CD4-positive, alpha-beta T cell (primary cell): ENCODE data around the gene LAMA2. TPM values are rescaled to one million over a fixed set of nuclear protein-coding genes. Genes with fewer than 3 reads are reported as not detected.

Experiments used
- ATAC-seq: fragments of 200-7000 bp; cut with Tn5 transposase; one replicate; pipeline ENCODE4 v1.10.0; 2022; ENCODE audit warnings: mild to moderate bottlenecking; ENCODE audit not compliant: poor library complexity
- CTCF ChIA-PET: fragments of 350-600 bp; sonication (Branson Sonifier 250); formaldehyde crosslinking; loops from one replicate; lab custom pipeline; 2021; ENCODE audit warnings: antibody characterized with exemption, inconsistent platforms; lab: Charles Lee
- POLR2A ChIA-PET: fragments of 350-600 bp; sonication (Branson Sonifier 250); formaldehyde crosslinking; loops from one replicate; lab custom pipeline; 2021; ENCODE audit warnings: antibody characterized with exemption, inconsistent platforms; lab: Charles Lee
- DNase-seq, 14 experiments: peaks; one replicate each; pipeline ENCODE4 v3.0.0-alpha.2; 2013 to 2020; ENCODE audit warnings: mixed read lengths in 2 of 14
- H3K27ac ChIP-seq, 2 donors: one replicate each; pipeline versions ENCODE4 v1.5.1 to v1.7.0; 2013; ENCODE audit warnings: low read length in 2 of 2, low read depth in 1 of 2, mild to moderate bottlenecking in 1 of 2
- H3K27me3 ChIP-seq, 2 experiments: 1 replicate in 1 of 2; 2 replicates in 1 of 2; pipeline versions ENCODE4 v1.6.1 to v1.7.0; 2013; ENCODE audit warnings: low read length in 2 of 2, control low read depth in 1 of 2, mild to moderate bottlenecking in 1 of 2, moderate library complexity in 1 of 2; ENCODE audit not compliant: insufficient read depth in 2 of 2, control insufficient read depth in 1 of 2
- H3K36me3 ChIP-seq: one replicate; pipeline ENCODE4 v1.6.1; 2013; ENCODE audit warnings: low read length, control low read depth; ENCODE audit not compliant: insufficient read depth
- H3K4me1 ChIP-seq: one replicate; pipeline ENCODE4 v1.6.1; 2013; ENCODE audit warnings: low read length, control low read depth; ENCODE audit not compliant: insufficient read depth
- H3K4me3 ChIP-seq: one replicate; pipeline ENCODE4 v1.5.1; 2013; ENCODE audit warnings: mild to moderate bottlenecking, low read length, moderate library complexity
- H3K9me3 ChIP-seq, 2 experiments: 1 replicate in 1 of 2; 2 replicates in 1 of 2; pipeline versions ENCODE4 v1.6.1 to v1.7.0; 2013; ENCODE audit warnings: low read length in 2 of 2, mild to moderate bottlenecking in 2 of 2, control low read depth in 1 of 2, moderate library complexity in 1 of 2; ENCODE audit not compliant: control insufficient read depth in 1 of 2, insufficient read depth in 1 of 2
- H3K27ac Mint-ChIP-seq: one replicate; pipeline ENCODE4 v1.8.0; 2020; ENCODE audit warnings: mixed read lengths
- H3K27me3 Mint-ChIP-seq: one replicate; pipeline ENCODE4 v1.8.0; 2021; ENCODE audit warnings: mixed read lengths
- H3K36me3 Mint-ChIP-seq: one replicate; pipeline ENCODE4 v1.8.0; 2021; ENCODE audit warnings: low read depth, mixed read lengths
- H3K4me1 Mint-ChIP-seq: one replicate; pipeline ENCODE4 v1.8.0; 2021; ENCODE audit warnings: low read depth, mixed read lengths
- H3K4me3 Mint-ChIP-seq: one replicate; pipeline ENCODE4 v1.8.0; 2020; ENCODE audit warnings: mild to moderate bottlenecking, mixed read lengths
- H3K9me3 Mint-ChIP-seq: one replicate; pipeline ENCODE4 v1.8.0; 2020; ENCODE audit warnings: mixed read lengths
- CTCF ChIP-seq: fragments of 200-600 bp; IDR thresholded peaks from one replicate; pipeline ENCODE4 v1.8.0; 2022; ENCODE audit warnings: antibody characterized with exemption, mild to moderate bottlenecking
- intact Hi-C, 2 experiments: fragments of 100-400 bp; cut with DNase I in 1 of 2; cut with micrococcal nuclease in 1 of 2; formaldehyde crosslinking; loops; one replicate each; pipeline versions ENCODE4 v1.15.1 to v1.9.0; 2023 to 2025; cut with DNase I, micrococcal nuclease
- total RNA-seq, 174 experiments: library from RNA in 2 of 174; stranded (reverse) in 2 of 174; gene quantifications; one replicate each; pipeline ENCODE4 v1.2.3 and lab custom pipeline; 2021 to 2026

The LAMA2 gene
- total RNA-seq, 2 experiments from 2014 or later: 0.05 to 0.06 TPM

DNA sequence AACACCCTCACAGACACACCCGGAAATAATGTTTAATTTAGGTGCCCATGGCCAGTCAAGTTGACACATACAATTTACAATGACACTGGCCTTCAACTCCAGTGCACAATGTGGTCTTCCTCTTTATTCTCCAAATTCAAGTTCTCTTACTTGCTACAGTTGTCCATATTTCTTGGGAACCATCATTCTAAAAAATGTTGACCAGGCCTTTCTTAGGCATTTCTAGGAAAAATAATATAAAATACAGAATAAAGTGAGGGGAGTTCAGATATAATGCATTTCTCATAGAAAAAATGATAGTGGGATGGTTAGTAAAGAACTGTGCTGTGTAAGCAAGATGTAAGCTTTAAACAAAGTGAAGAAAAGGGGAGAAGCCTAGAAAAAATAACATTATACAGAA, 528.2 kb downstream of the LAMA2 start:
- H3K9me3 ChIP-seq: no peaks in the 10 kb centered on the region
- DNase-seq (no peak), ATAC-seq (no peak)
- no peaks in the 10 kb centered on the region for H3K36me3 ChIP-seq
- H3K36me3 Mint-ChIP-seq: no peaks in the 10 kb centered on the region
- ChIA-PET POLR2A (no interaction called here), CTCF (no interaction called here)
- no peak overlapping the region for H3K27ac ChIP-seq
- no peaks in the 10 kb centered on the region for H3K27me3 Mint-ChIP-seq
- H3K4me1 ChIP-seq: no peaks in the 10 kb centered on the region
- intact Hi-C loops: no loop called here
- no peak for TF ChIP-seq CTCF
- no peak overlapping the region for H3K27ac Mint-ChIP-seq
- no peaks in the 10 kb centered on the region for H3K4me1 Mint-ChIP-seq
- no peaks in the 10 kb centered on the region for H3K27me3 ChIP-seq
- no peak overlapping the region for H3K4me3 ChIP-seq
- H3K4me3 Mint-ChIP-seq: no peak overlapping the region
- H3K9me3 Mint-ChIP-seq: no peaks in the 10 kb centered on the region

DNA sequence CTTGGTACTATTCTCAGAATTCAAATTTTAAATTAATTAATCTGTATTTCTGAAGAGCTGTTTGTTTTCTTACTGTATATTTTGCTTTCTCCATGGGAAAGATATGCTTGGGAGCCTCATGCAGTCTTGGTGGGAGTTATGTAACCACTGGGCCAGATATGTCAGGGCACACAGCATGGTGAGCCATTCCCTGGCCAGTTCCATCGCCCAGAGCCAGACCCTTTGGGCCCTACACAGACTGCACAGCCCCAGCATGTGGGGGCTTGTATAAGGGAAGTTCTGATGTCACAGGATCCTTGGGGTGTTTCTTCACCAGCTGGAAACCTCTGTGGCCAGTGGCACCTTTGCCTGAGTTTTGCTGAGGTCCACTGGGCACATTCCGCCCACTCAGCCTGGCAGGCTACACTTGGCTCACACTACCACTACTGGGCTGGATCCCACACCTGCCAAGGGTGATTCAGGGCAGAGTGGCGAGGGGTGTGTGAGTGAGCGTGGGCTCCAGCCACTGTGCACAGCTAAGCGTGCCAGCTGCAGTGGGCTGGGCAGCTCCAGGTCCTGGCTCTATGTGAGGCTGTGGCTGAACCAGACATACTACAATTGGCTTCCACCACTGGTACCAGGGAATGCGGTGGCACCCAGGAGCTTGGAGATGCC, 533.5 kb downstream of the LAMA2 start:
- Mint-ChIP-seq H3K27me3 (no peaks in the 10 kb centered on the region), H3K4me3 (no peak overlapping the region), H3K27ac (no peak overlapping the region), H3K4me1 (no peaks in the 10 kb centered on the region), H3K9me3 (no peaks in the 10 kb centered on the region), H3K36me3 (no peaks in the 10 kb centered on the region)
- DNase-seq: no peak
- H3K4me1 ChIP-seq: no peaks in the 10 kb centered on the region
- TF ChIP-seq CTCF: no peak
- intact Hi-C loops: no loop called here
- no peak overlapping the region for H3K4me3 ChIP-seq
- no peak for ATAC-seq
- POLR2A ChIA-PET: no interaction called here
- H3K36me3 ChIP-seq: no peaks in the 10 kb centered on the region
- CTCF ChIA-PET: no interaction called here
- no peak overlapping the region for H3K27ac ChIP-seq
- no peaks in the 10 kb centered on the region for H3K9me3 ChIP-seq
- no peaks in the 10 kb centered on the region for H3K27me3 ChIP-seq

GRCh38 chr6:129417416-129418086, 534.6 kb downstream of the LAMA2 start:
- ChIA-PET CTCF (no interaction called here), POLR2A (no interaction called here)
- no peaks in the 10 kb centered on the region for H3K36me3 Mint-ChIP-seq
- DNase-seq (no peak), ATAC-seq (no peak)
- H3K27ac Mint-ChIP-seq: no peak overlapping the region
- H3K9me3 Mint-ChIP-seq: no peaks in the 10 kb centered on the region
- H3K9me3 ChIP-seq: no peaks in the 10 kb centered on the region
- no peaks in the 10 kb centered on the region for H3K4me1 Mint-ChIP-seq
- TF ChIP-seq CTCF: no peak
- H3K27me3 ChIP-seq: no peaks in the 10 kb centered on the region
- H3K4me3 Mint-ChIP-seq: no peak overlapping the region
- H3K4me3 ChIP-seq: no peak overlapping the region
- no peaks in the 10 kb centered on the region for H3K36me3 ChIP-seq
- H3K4me1 ChIP-seq: no peaks in the 10 kb centered on the region
- intact Hi-C loops: no loop called here
- no peaks in the 10 kb centered on the region for H3K27me3 Mint-ChIP-seq
- no peak overlapping the region for H3K27ac ChIP-seq
